ENCODE measurements around the gene PRDM5.

Gene PRDM5

DNA sequence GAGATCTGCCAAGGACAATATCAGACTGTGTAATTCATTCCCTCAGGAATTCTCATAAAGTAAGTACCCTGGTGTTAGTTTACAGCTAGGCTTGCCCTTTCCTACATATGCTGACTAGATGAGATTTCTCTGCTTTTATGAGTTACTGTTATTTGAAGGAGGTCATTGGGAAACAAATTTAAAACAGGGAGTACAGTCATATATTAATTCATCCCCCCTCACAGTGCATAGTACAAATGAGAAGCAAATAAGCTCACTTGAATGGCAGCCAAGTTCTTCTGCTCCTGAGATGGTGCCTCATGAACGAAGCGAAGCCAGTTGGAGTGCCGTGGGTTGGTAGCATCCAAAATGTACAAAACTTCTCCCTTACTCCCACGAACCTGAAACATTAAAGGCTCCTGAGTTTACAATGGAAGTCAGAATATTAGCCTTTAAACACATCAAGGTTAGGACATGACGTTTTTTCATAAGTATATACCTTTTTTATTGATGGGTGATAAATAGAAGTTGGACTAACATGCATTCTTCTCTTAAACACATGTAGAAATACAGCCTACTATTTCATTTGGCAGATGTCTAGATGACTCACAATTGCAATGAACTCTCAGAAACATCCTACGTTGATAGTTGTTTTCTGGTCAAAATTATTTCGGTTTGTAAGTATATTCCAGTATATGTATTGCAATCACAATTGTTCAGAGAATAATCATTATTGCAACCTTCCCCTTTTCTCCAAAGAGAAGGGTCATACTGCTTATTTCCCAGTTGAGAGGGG, 69.2 kb downstream of the PRDM5 start:
- no peak for DNase-seq

- peak in 1 of 2 experiments; percentile 13 for DNase-seq
These were observed 72.4 kb downstream of the PRDM5 start for GRCh38 chr4:120850018-120850599.

DNA sequence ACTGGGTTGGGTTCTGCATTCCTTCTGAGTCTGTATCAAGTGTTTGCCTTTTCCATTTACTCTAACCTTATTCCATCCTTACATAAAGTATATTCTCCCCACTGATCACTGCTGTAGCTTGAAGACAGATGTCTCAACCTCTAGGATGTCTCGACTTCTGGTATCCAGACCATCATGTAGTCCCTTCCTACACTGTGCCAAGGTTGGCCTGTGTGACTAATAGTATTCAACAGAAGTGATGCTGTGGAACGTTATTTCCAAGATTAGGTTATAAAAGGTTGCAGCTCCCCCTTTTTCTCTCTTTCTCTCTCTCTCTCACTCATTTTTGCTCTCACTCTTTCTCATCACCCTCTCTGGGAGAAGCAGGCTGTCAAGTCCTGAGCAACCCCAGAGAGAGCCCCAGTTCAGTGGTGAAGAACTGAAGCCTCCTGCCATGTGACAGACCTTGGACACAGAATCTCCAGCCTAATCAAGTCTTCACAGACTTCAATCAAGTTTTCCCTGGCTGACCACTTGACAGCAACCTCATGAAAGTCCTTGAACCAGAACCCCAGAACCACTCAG, 75.4 kb downstream of the PRDM5 start:
- no peak for DNase-seq

DNA sequence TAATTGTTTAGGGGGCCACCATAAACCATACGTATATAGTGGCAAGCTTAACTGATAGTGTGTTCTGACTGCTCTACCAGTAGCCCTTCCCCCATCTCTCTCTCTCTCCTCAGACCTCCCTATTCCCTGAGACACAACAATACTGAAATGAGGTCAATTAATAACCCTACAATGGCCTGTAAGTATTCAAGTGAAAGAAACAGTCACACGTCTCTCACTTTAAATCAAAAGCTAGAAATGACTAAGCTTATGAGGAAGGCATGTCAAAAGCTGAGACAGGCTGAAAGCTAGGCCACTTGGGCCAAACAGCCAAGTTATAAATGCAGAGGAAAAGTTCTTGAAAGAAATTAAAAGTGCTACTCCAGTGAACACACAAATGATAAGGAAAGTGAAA, 78.0 kb downstream of the PRDM5 start:
- no peak for DNase-seq

DNA sequence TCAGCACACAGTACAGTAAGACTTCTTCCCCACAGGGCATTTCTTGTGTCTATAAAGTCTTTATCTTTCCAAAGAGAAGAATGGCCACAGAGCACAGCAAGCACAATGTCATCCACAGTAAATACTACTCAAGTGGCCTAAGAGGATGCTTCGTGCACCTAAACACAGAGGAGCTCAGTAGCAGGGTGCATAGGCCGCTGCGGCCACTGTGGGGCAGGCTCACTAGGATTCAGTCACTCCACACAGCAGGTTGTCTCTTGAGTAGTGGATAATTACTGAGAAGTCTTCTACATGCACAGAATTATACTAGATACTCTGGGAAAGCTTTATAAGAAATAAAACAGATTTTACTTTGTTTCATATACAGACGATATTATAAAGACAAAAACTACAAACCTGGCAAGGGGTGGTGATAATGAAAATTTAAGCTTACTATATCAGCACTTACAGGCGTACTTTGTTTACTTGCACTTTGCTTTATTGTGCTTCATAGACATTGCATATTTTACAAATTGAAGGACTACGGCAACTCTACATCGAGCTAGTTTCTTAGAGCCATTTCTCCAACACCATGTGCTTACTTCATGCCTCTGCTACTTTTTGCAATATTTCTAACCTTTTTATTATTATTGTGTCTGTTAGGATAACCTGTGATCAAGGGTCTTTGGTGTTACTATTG, 78.5 kb downstream of the PRDM5 start:
- no peak for DNase-seq

GRCh38 chr4:120842031-120842430, 80.5 kb downstream of the PRDM5 start:
- DNase-seq = no peak

DNA sequence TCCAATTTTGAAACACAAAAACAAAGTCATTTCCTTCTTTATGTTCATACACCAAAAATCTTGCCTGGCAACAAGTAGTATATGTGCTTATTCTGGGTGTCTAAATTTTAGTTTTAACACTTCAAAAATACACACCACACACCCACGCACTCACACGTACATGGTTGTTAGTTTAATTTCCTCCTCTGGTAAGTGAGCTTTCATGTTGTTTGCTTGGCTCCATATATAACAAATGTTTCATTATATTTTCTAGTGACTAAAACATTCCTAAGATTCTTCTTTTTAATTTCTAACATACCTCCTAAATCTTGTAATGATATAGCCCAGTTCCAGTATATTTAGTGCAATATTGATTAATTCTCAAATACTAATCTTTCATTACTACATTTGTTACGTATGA, 80.9 kb downstream of the PRDM5 start:
- no peak for DNase-seq

- DNase-seq = no peak
These were observed 82.4 kb downstream of the PRDM5 start for GRCh38 chr4:120839974-120840751.

DNA sequence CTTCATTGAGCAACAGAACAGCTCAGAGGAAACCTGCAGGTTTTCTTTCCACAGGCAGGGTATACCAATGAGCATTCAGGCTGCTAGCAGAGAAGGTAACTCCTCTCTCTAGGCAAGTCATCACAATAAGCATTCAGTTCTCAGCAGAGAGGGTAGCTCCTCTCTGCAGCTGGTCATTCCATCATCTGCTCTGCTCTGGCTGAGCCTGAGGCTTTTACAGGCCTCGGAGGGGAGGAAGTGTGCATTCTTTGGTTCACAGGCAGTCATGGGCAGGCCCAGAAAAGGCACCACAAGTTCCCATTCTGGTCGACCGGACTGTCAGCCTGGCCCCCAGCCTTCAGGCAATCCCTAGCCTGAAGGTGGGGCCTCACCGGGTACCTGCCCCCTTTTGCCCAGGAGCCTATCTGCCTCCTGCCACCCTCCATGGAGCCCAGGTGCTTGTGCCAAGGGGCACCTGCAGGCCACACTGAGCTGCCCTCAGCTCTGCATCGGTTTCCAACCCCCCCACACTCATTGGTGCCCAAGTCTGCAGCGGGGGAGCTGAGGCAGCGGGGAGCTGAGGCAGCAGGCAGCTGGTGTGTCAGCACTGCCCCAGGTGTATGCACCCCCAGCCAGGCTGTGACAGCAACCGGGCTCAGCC, 83.1 kb downstream of the PRDM5 start:
- DNase-seq = no peak

- DNase-seq = no peak
These were observed 83.7 kb downstream of the PRDM5 start for GRCh38 chr4:120838784-120839183.

DNA sequence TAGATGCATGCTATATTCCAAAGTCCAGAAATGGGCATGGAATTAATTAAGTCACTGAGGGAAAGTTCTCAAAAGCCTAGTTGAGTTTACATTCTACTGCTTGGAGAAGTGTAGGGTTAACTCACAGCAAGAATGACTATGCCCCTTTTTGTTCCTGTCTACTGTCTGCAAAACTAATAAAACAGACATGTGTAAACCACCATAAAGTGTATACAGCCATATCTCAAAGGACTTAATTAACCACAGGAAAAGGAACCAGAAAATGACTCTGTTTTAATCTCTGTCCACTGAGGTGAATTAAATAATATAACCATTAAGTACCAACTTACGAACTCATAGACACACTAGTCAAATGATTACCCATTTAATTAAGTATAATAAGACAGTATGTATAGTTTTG, 84.9 kb downstream of the PRDM5 start:
- DNase-seq = no peak

- no peak for DNase-seq
These were observed 87.2 kb downstream of the PRDM5 start for GRCh38 chr4:120835342-120835741.

- no peak for DNase-seq
These were observed 92.3 kb downstream of the PRDM5 start for GRCh38 chr4:120830204-120830603.

- DNase-seq = no peak
These were observed 93.3 kb downstream of the PRDM5 start for GRCh38 chr4:120829113-120829831.

GRCh38 chr4:120826853-120827252, 95.7 kb downstream of the PRDM5 start:
- no peak for DNase-seq

- DNase-seq = no peak
These were observed 96.1 kb downstream of the PRDM5 start for GRCh38 chr4:120826449-120826848.

- no peak for DNase-seq
These were observed 97.6 kb downstream of the PRDM5 start for GRCh38 chr4:120824946-120825345.

- DNase-seq = no peak
These were observed 100.5 kb downstream of the PRDM5 start for GRCh38 chr4:120821977-120822376.

- no peak for DNase-seq
These were observed 101.5 kb downstream of the PRDM5 start for GRCh38 chr4:120821029-120821428.

- no peak for DNase-seq
These were observed 102.6 kb downstream of the PRDM5 start for GRCh38 chr4:120819805-120820437.

GRCh38 chr4:120816296-120816965, 106.1 kb downstream of the PRDM5 start:
- DNase-seq = no peak

Data from SW 1271 (cell line).